DLD1 (cell line): ENCODE data around the gene RNF186.
"Not testable (repeated sequence)": the region's sequence is repeated elsewhere in the genome, so short reads cannot be mapped to it uniquely, and the experiment has no call there.

Experiments
- in situ Hi-C: cut with HindIII; loops from 2 replicates; pipeline ENCODE4 v1.10.0; 2017; ENCODE audit warnings: low sequenced_read_pairs

Gene RNF186

GRCh38 chr1:19825298-19825697 lies 10.2 kb upstream of the RNF186 start:
- in situ Hi-C loops, result no loop called here

GRCh38 chr1:19824541-19824940 lies 9.5 kb upstream of the RNF186 start:
- in situ Hi-C loops, result loop anchor here (5.0 kb wide), 1 partner anchor 87 kb away; no protein-coding TSS in a partner anchor

GRCh38 chr1:19824036-19824435 lies 9.0 kb upstream of the RNF186 start:
- in situ Hi-C loops, result loop anchor here (5.0 kb wide), 1 partner anchor 87 kb away; no protein-coding TSS in a partner anchor

- in situ Hi-C loops, result loop anchor here (5.0 kb wide), 1 partner anchor 82 kb away; no protein-coding TSS in a partner anchor
Measured at GRCh38 chr1:19819701-19820100, 4.6 kb upstream of the RNF186 start.

GRCh38 chr1:19818324-19818723 lies 3.2 kb upstream of the RNF186 start:
- in situ Hi-C loops, result no loop called here

- in situ Hi-C loops, result no loop called here
Measured at GRCh38 chr1:19817160-19817559, 2.1 kb upstream of the RNF186 start.

GRCh38 chr1:19816737-19817086 lies 1.6 kb upstream of the RNF186 start:
- in situ Hi-C loops, result not testable (repeated sequence)

GRCh38 chr1:19815801-19816736 lies 986 bp upstream of the RNF186 start:
- in situ Hi-C loops, result no loop called here

- in situ Hi-C loops, result no loop called here
Measured at GRCh38 chr1:19814244-19814661, 830 bp downstream of the RNF186 start.

GRCh38 chr1:19813643-19813960 lies 1.5 kb downstream of the RNF186 start:
- in situ Hi-C loops, result no loop called here

- in situ Hi-C loops, result no loop called here
Measured at GRCh38 chr1:19812875-19813642, 2.0 kb downstream of the RNF186 start.

- in situ Hi-C loops, result no loop called here
Measured at GRCh38 chr1:19811206-19811851, 3.8 kb downstream of the RNF186 start.

- in situ Hi-C loops, result no loop called here
Measured at GRCh38 chr1:19809044-19809750, 5.9 kb downstream of the RNF186 start.

- in situ Hi-C loops, result no loop called here
Measured at GRCh38 chr1:19808351-19808750, 6.7 kb downstream of the RNF186 start.

- in situ Hi-C loops, result no loop called here
Measured at GRCh38 chr1:19804831-19805251, 10.2 kb downstream of the RNF186 start.

- in situ Hi-C loops, result no loop called here
Measured at GRCh38 chr1:19802269-19802668, 12.8 kb downstream of the RNF186 start.

GRCh38 chr1:19800076-19800804 lies 14.8 kb downstream of the RNF186 start:
- in situ Hi-C loops, result no loop called here

- in situ Hi-C loops, result no loop called here
Measured at GRCh38 chr1:19799230-19800075, 15.6 kb downstream of the RNF186 start, which contains the start of gene TMCO4. TSS of gene TMCO4 (minus strand) at chr1:19799916. CDS start at chr1:19780758, 19,158 bp downstream.
